GM10266 (cell line): Measurements from ENCODE around the gene SIM1.

Source experiments
- DNase-seq: peaks from one replicate; pipeline ENCODE4 v3.0.0; 2012; ENCODE audit errors: extremely low spot score
- CTCF ChIP-seq: IDR thresholded peaks from 2 replicates; pipeline ENCODE4 v1.5.1; 2012; ENCODE audit warnings: mild to moderate bottlenecking, low read depth; ENCODE audit not compliant: control insufficient read depth, insufficient read depth; ENCODE audit errors: missing control alignments

Gene SIM1

GRCh38 chr6:100482698-100483097 lies 18.0 kb upstream of the SIM1 start:
- no peak for DNase-seq

GRCh38 chr6:100479179-100480035 lies 14.7 kb upstream of the SIM1 start:
- peak; percentile 70 for TF ChIP-seq CTCF
- DNase-seq, result no peak

More at GRCh38 chr6:100482698-100483097, 18.0 kb upstream of the SIM1 start:
- TF ChIP-seq CTCF, result no peak

- DNase-seq, result no peak
- TF ChIP-seq CTCF, result no peak
Measured at GRCh38 chr6:100475554-100476320, 11.0 kb upstream of the SIM1 start.

GRCh38 chr6:100473182-100473581 lies 8.5 kb upstream of the SIM1 start:
- DNase-seq, result no peak
- TF ChIP-seq CTCF, result no peak

- TF ChIP-seq CTCF, result no peak
- DNase-seq, result no peak
Measured at GRCh38 chr6:100472674-100473073, 8.0 kb upstream of the SIM1 start.

GRCh38 chr6:100470422-100471120 lies 5.8 kb upstream of the SIM1 start:
- no peak for DNase-seq
- no peak for TF ChIP-seq CTCF
